Measurements from ENCODE around the gene SPEF1. TPM values are rescaled to one million over a fixed set of nuclear protein-coding genes. Genes with fewer than 3 reads are reported as not detected.

The SPEF1 gene
- total and polyA plus RNA-seq, 10 of the 15 experiments (the other 5 are each of a cell fraction or from before 2014, with no cell fraction given) = 0.12 TPM; not detected in 9

GRCh38 chr20:3753501-3754275, 27.6 kb downstream of the SPEF1 start:
- POLR2A ChIA-PET = interaction anchor here (0.6 to 1.1 kb wide), 2 partner anchors 12 to 1212 kb away, joined by 4 to 5 read pairs; no protein-coding TSS in a partner anchor
- WGBS (ENCODE audit: insufficient coverage, insufficient replicate concordance, low lambda C conversion rate, missing lambda C conversion rate) = 71% methylated on average over 24 of the region's 26 CpGs
- no peak overlapping the region for H2AFZ ChIP-seq (ENCODE audit: control insufficient read depth, low read depth, low read length)

More at GRCh38 chr20:3753501-3754275, 27.6 kb downstream of the SPEF1 start:
- H3K4me1 ChIP-seq (ENCODE audit: control insufficient read depth, insufficient read depth, low read length) = no peaks in the 10 kb centered on the region
- no peak for DNase-seq (ENCODE audit: low read depth, low spot score)
- ChIA-PET CTCF (interaction anchor here (0.7 to 4.1 kb wide), 6 partner anchors 13 to 338 kb away, joined by 3 to 52 read pairs (median 3); partner anchors contain the start of gene ADISSP), RAD21 (ENCODE audit: unreplicated experiment) (interaction anchor here (1.0 to 1.3 kb wide), 3 partner anchors 14 to 101 kb away, joined by 4 read pairs; partner anchors contain the start of gene ADISSP), SMC1A (ENCODE audit: uncharacterized antibody, unreplicated experiment) (interaction anchor here (1.0 to 2.7 kb wide), 2 partner anchors 15 to 103 kb away, joined by 3 to 12 read pairs; partner anchors contain the start of gene ADISSP)
- in situ Hi-C loops (cut with MboI) (no loop called here), intact Hi-C loops (cut with micrococcal nuclease; ENCODE audit: unreplicated experiment) (loop anchor here (2.0 kb wide), 1 partner anchor 13 kb away; the partner anchor contains the start of gene ADISSP)
- TSS peak; percentile 70 for BruUV-seq (replicated peaks)
- no peak overlapping the region for H3K27ac ChIP-seq (ENCODE audit: control insufficient read depth, insufficient read depth)
- H4K20me1 ChIP-seq (ENCODE audit: control insufficient read depth, insufficient read depth) = no peaks in the 10 kb centered on the region
- no peaks in the 10 kb centered on the region for H3K27me3 ChIP-seq (replicated peaks in 1 of 2; ENCODE audit: control insufficient read depth in 2 of 2, insufficient read depth in 2 of 2, low read length in 1 of 2)
- no peaks in the 10 kb centered on the region for H3K9me3 ChIP-seq (replicated peaks; ENCODE audit: control insufficient read depth, insufficient read depth, low read length)
- H3K36me3 ChIP-seq (ENCODE audit: control insufficient read depth in 2 of 2, insufficient read depth in 2 of 2, low read length in 1 of 2) = peaks cover 0 to 2% of the 10 kb centered on the region in 2 experiments; a peak in 1 of 4 replicates
- no peaks in the 10 kb centered on the region for H3K79me2 ChIP-seq (ENCODE audit: control insufficient read depth, insufficient read depth, low read length)
- TF ChIP-seq ZBTB33 (IDR thresholded peaks at IDR 0.05) (no peak), MLLT1 (IDR thresholded peaks at IDR 0.05) (no peak), EZH2 (IDR thresholded peaks at IDR 0.05; ENCODE audit: borderline replicate concordance, control insufficient read depth, low read depth, low read length) (no peak), SPI1 (IDR thresholded peaks at IDR 0.05; ENCODE audit: borderline replicate concordance, insufficient read depth, low read depth, low read length) (no peak)
- no peak overlapping the region for H3K4me2 ChIP-seq (ENCODE audit: control insufficient read depth, insufficient read depth)
- no peak overlapping the region for H3K4me3 ChIP-seq
- H3K9ac ChIP-seq (ENCODE audit: control insufficient read depth, insufficient read depth, low read length) = no peak overlapping the region
- FAIRE-seq = no peak
- ATAC-seq = no peak
